HG03469 (cell line): ENCODE measurements around the gene MAD1L1.
"Not testable (repeated sequence)": the region's sequence is repeated elsewhere in the genome, so short reads cannot be mapped to it uniquely, and the experiment has no call there.

Experiments used
- ATAC-seq: cut with Tn5 transposase; IDR thresholded peaks from one replicate; pipeline ENCODE4 v1.9.1; 2021; ENCODE audit warnings: mild to moderate bottlenecking, moderate library complexity, moderate number of reproducible peaks; ENCODE audit not compliant: unreplicated experiment

MAD1L1 gene

GRCh38 chr7:2162004-2162902 lies 70.5 kb downstream of the MAD1L1 start:
- not testable (repeated sequence) for ATAC-seq

- ATAC-seq, result no peak
Measured at GRCh38 chr7:2159176-2159520, 73.6 kb downstream of the MAD1L1 start.

GRCh38 chr7:2158331-2159175 lies 74.2 kb downstream of the MAD1L1 start:
- ATAC-seq, result no peak

- ATAC-seq, result no peak
Measured at GRCh38 chr7:2157473-2158279, 75.1 kb downstream of the MAD1L1 start.

GRCh38 chr7:2156756-2157472 lies 75.8 kb downstream of the MAD1L1 start:
- no peak for ATAC-seq

GRCh38 chr7:2154831-2155230 lies 77.9 kb downstream of the MAD1L1 start:
- no peak for ATAC-seq

GRCh38 chr7:2154121-2154520 lies 78.6 kb downstream of the MAD1L1 start:
- no peak for ATAC-seq

- ATAC-seq, result no peak
Measured at GRCh38 chr7:2152646-2153045, 80.1 kb downstream of the MAD1L1 start.

- no peak for ATAC-seq
Measured at GRCh38 chr7:2151801-2152612, 80.7 kb downstream of the MAD1L1 start.

GRCh38 chr7:2151237-2151636 lies 81.5 kb downstream of the MAD1L1 start:
- ATAC-seq, result no peak

GRCh38 chr7:2150445-2150815 lies 82.3 kb downstream of the MAD1L1 start:
- no peak for ATAC-seq

- no peak for ATAC-seq
Measured at GRCh38 chr7:2149672-2150444, 82.9 kb downstream of the MAD1L1 start.

- no peak for ATAC-seq
Measured at GRCh38 chr7:2148814-2149213, 83.9 kb downstream of the MAD1L1 start.

- ATAC-seq, result no peak
Measured at GRCh38 chr7:2148189-2148588, 84.6 kb downstream of the MAD1L1 start.

- no peak for ATAC-seq
Measured at GRCh38 chr7:2146676-2147472, 85.9 kb downstream of the MAD1L1 start.

GRCh38 chr7:2145835-2146580 lies 86.7 kb downstream of the MAD1L1 start:
- no peak for ATAC-seq

- no peak for ATAC-seq
Measured at GRCh38 chr7:2144926-2145325, 87.8 kb downstream of the MAD1L1 start.
